HCT116 (cell line): ENCODE results near the gene JCAD. TPM values are rescaled to one million over a fixed set of nuclear protein-coding genes. Genes with fewer than 3 reads are reported as not detected.

Source experiments
- ATAC-seq: fragments of 200-7000 bp; cut with Tn5 transposase; 2 replicates; pipeline ENCODE4 v1.9.1; 2020; ENCODE audit warnings: mild to moderate bottlenecking, moderate library complexity
- BruUV-seq: library from RNA; stranded (reverse); fragments of 400-500 nt; replicated peaks from 2 replicates; lab custom pipeline; 2021; lab: Mats Ljungman, UMichigan
- CTCF ChIA-PET: fragments of 300-600 bp; sonication (Branson Sonifier 250); formaldehyde crosslinking; loops from one replicate; lab custom pipeline; 2021; ENCODE audit warnings: antibody characterized with exemption; lab: Charles Lee
- POLR2A ChIA-PET: fragments of 300-600, 350-600 bp; sonication (Branson Sonifier 250); formaldehyde crosslinking; loops from one replicate; lab custom pipeline; 2021; ENCODE audit warnings: antibody characterized with exemption; lab: Charles Lee
- RAD21 ChIA-PET, 2 experiments: fragments of 300-600 bp; sonication (Branson Sonifier 250); formaldehyde crosslinking; loops; one replicate each; lab custom pipeline; 2023; ENCODE audit warnings: low total read pairs in 2 of 2; ENCODE audit not compliant: uncharacterized antibody in 2 of 2, unreplicated experiment in 2 of 2, low non-redundant PET in 1 of 2; lab: Charles Lee
- DNase-seq: peaks from one replicate; pipeline ENCODE4 v3.0.0-alpha.2; 2010; ENCODE audit warnings: low read depth, low spot score
- H2AFZ ChIP-seq: fragments of 200-600 bp; shearing (Covaris generic), sonication (generic); 2 replicates; pipeline ENCODE4 v1.6.1; 2017; ENCODE audit warnings: low read depth, mixed run types, mixed read lengths, antibody characterized with exemption, low read length; ENCODE audit not compliant: poor library complexity, severe bottlenecking
- H3K27ac ChIP-seq: 2 replicates; pipeline ENCODE4 v1.5.1; 2012; ENCODE audit warnings: low read depth, low read length
- H3K27me3 ChIP-seq: fragments of 200-600 bp; sonication (generic); 2 replicates; pipeline ENCODE4 v1.6.1; 2016; ENCODE audit warnings: mixed run types, low read length, mixed read lengths; ENCODE audit not compliant: insufficient read depth
- H3K36me3 ChIP-seq, 2 experiments: fragments of 200-500 bp in 1 of 2; fragments of 200-600 bp in 1 of 2; sonication (Bioruptor generic) in 1 of 2; sonication (generic) in 1 of 2; 2 replicates each; pipeline versions ENCODE4 v1.5.1 to v1.6.1; 2014 to 2016; ENCODE audit warnings: low read length in 2 of 2, inconsistent platforms in 1 of 2, mixed read lengths in 1 of 2, mixed run types in 1 of 2; ENCODE audit not compliant: insufficient read depth in 2 of 2, control insufficient read depth in 1 of 2
- H3K4me1 ChIP-seq, 2 experiments: fragments of 200-600 bp in 1 of 2; sonication (generic) in 1 of 2; 2 replicates each; pipeline versions ENCODE4 v1.5.1 to v1.6.1; 2012 to 2017; ENCODE audit warnings: low read length in 2 of 2, inconsistent platforms in 1 of 2, mild to moderate bottlenecking in 1 of 2, mixed read lengths in 1 of 2, mixed run types in 1 of 2, moderate library complexity in 1 of 2; ENCODE audit not compliant: insufficient read depth in 2 of 2, control insufficient read depth in 1 of 2
- H3K4me2 ChIP-seq: fragments of 200-600 bp; sonication (generic); 2 replicates; pipeline ENCODE4 v1.6.1; 2017; ENCODE audit warnings: mixed run types, low read length, mixed read lengths
- H3K4me3 ChIP-seq, 2 experiments: fragments of 200-600 bp in 1 of 2; sonication (generic) in 1 of 2; replicated peaks in 1 of 2; 2 replicates each; pipeline ENCODE4 v1.5.1; 2011 to 2016; ENCODE audit warnings: low read length in 2 of 2, control low read depth in 1 of 2, low read depth in 1 of 2, mild to moderate bottlenecking in 1 of 2, mixed read lengths in 1 of 2, mixed run types in 1 of 2
- H3K79me2 ChIP-seq: fragments of 200-600 bp; sonication (generic); 2 replicates; pipeline ENCODE4 v1.6.1; 2017; ENCODE audit warnings: mild to moderate bottlenecking, mixed run types, low read length, moderate library complexity, mixed read lengths; ENCODE audit not compliant: insufficient read depth
- H3K9ac ChIP-seq: fragments of 200-600 bp; sonication (generic); 2 replicates; pipeline ENCODE4 v1.6.1; 2016; ENCODE audit warnings: low read length, mixed read lengths
- H3K9me2 ChIP-seq: fragments of 200-600 bp; sonication (generic), shearing (Covaris generic); 2 replicates; pipeline ENCODE4 v1.6.1; 2017; ENCODE audit warnings: mixed run types, mild to moderate bottlenecking, moderate library complexity; ENCODE audit not compliant: insufficient read depth
- H3K9me3 ChIP-seq, 2 experiments: fragments of 200-500 bp in 1 of 2; fragments of 200-600 bp in 1 of 2; sonication (Bioruptor generic) in 1 of 2; sonication (generic) in 1 of 2; 2 replicates each; pipeline ENCODE4 v1.6.1; 2014 to 2017; ENCODE audit warnings: low read length in 2 of 2, mixed read lengths in 2 of 2, inconsistent platforms in 1 of 2, low read depth in 1 of 2, mild to moderate bottlenecking in 1 of 2, mixed run types in 1 of 2, moderate library complexity in 1 of 2; ENCODE audit not compliant: control insufficient read depth in 1 of 2, insufficient read depth in 1 of 2
- H4K20me1 ChIP-seq: fragments of 200-600 bp; sonication (generic), shearing (Covaris generic); 2 replicates; pipeline ENCODE4 v1.6.1; 2017; ENCODE audit warnings: mixed run types, mild to moderate bottlenecking, moderate library complexity; ENCODE audit not compliant: insufficient read depth
- CBX3 ChIP-seq: IDR thresholded peaks from 2 replicates; pipeline ENCODE4 v1.6.1; 2012; ENCODE audit warnings: low read depth
- CEBPB ChIP-seq: IDR thresholded peaks from 2 replicates; pipeline ENCODE4 v1.6.1; 2012; ENCODE audit warnings: low read depth
- EGR1 ChIP-seq: IDR thresholded peaks from 2 replicates; pipeline ENCODE4 v1.6.1; 2012; ENCODE audit warnings: low read depth
- EZH2 ChIP-seq: fragments of 200-600 bp; sonication (generic); IDR thresholded peaks from 2 replicates; pipeline ENCODE4 v1.6.1; 2017; ENCODE audit warnings: antibody characterized with exemption, mixed run types
- EZH2phosphoT487 ChIP-seq: fragments of 200-600 bp; IDR thresholded peaks from 2 replicates; pipeline ENCODE4 v1.6.1; 2018; ENCODE audit warnings: antibody characterized with exemption, borderline replicate concordance
- FOSL1 ChIP-seq: IDR thresholded peaks from 2 replicates; pipeline ENCODE4 v1.6.1; 2012; ENCODE audit warnings: low read depth
- JUND ChIP-seq: IDR thresholded peaks from 2 replicates; pipeline ENCODE4 v1.6.1; 2012
- POLR2A ChIP-seq: IDR thresholded peaks from 2 replicates; pipeline ENCODE4 v1.7.0; 2011; ENCODE audit warnings: borderline replicate concordance; ENCODE audit not compliant: insufficient read depth, insufficient read length; ENCODE audit errors: extremely low read depth
- RAD21 ChIP-seq: IDR thresholded peaks from 2 replicates; pipeline ENCODE4 v1.6.1; 2012; ENCODE audit warnings: low read depth, mild to moderate bottlenecking
- SP1 ChIP-seq: IDR thresholded peaks from 2 replicates; pipeline ENCODE4 v1.6.1; 2012; ENCODE audit warnings: low read depth
- SRF ChIP-seq: IDR thresholded peaks from 2 replicates; pipeline ENCODE4 v1.6.1; 2012; ENCODE audit warnings: low read depth
- TCF7L2 ChIP-seq: IDR thresholded peaks from 2 replicates; pipeline ENCODE4 v1.7.0; 2011; ENCODE audit warnings: borderline replicate concordance, inconsistent platforms; ENCODE audit not compliant: insufficient read depth, insufficient read length; ENCODE audit errors: extremely low read depth
- YY1 ChIP-seq: IDR thresholded peaks from 2 replicates; pipeline ENCODE4 v1.6.1; 2011; ENCODE audit warnings: low read length, low read depth, moderate library complexity, mild to moderate bottlenecking; ENCODE audit not compliant: insufficient replicate concordance; ENCODE audit errors: extremely low read depth
- ZNF274 ChIP-seq: fragments of 200-500 bp; sonication (Bioruptor generic); IDR thresholded peaks from 2 replicates; pipeline ENCODE4 v1.6.1; 2014; ENCODE audit warnings: mild to moderate bottlenecking, low read depth, low read length, inconsistent platforms
- intact Hi-C: fragments of 100-400 bp; cut with micrococcal nuclease; formaldehyde crosslinking; loops from 2 replicates; pipeline ENCODE4 v1.10.0; 2022
- total RNA-seq: library from RNA; stranded (reverse); gene quantifications from one replicate; pipeline ENCODE4 v1.2.1, GENCODE V29; 2021; ENCODE audit not compliant: unreplicated experiment
- TF ChIP-seq, protein P1 (sequence below): IDR thresholded peaks from 2 replicates; pipeline ENCODE4 v1.6.1; 2011; ENCODE audit warnings: mild to moderate bottlenecking, low read length, moderate library complexity; ENCODE audit not compliant: insufficient replicate concordance; ENCODE audit errors: extremely low read depth
- TF ChIP-seq, protein P2 (sequence below), 3 experiments: fragments of 200-600 bp in 1 of 3; sonication (generic) in 1 of 3; IDR thresholded peaks in 2 of 3; conservative IDR thresholded peaks in 1 of 3; 2 replicates each; pipeline ENCODE4 v1.5.1; 2012 to 2017; ENCODE audit warnings: low read depth in 2 of 3, low read length in 2 of 3, antibody characterized with exemption in 1 of 3, borderline replicate concordance in 1 of 3, control low read depth in 1 of 3, mild to moderate bottlenecking in 1 of 3, mixed read lengths in 1 of 3, mixed run types in 1 of 3, moderate library complexity in 1 of 3; ENCODE audit not compliant: insufficient read depth in 1 of 3
- TF ChIP-seq, protein P3 (sequence below): IDR thresholded peaks from 2 replicates; pipeline ENCODE4 v1.6.1; 2012

Gene JCAD
- total RNA-seq, 1 experiment from 2014 or later: 17.5 TPM

DNA sequence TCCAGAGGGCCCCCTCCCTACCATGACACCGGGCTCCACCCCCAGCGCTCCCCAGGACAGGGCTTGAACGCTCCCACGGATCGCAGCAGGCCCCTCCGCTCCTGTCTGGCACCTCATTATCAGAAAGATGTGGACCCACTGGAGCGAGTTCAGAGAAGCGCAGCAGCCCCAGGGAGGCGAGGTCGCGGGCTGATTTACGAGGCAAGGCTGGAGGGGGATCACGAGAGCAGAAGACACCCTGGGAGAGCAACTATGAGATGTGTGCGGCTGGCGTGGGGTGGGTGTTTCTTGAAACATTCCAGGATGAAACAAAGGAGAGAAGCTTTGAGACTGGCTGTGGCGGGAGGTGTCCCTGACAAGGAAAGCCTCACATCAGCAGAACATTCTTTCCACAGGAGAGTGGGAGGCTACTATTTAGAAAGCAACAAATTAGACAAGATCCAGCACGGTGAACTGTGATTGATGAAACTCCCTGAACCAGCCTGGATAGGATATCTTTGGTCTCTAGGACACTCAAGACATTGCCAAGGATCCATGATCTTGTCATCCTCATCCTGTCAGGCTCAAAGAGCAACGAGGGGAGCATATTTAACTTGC is 66.0 kb downstream of the JCAD start:
- H3K4me3 ChIP-seq: no peak overlapping the region
- intact Hi-C loops: no loop called here
- DNase-seq (no peak), ATAC-seq (no peak)
- no peak overlapping the region for H3K27ac ChIP-seq
- no peaks in the 10 kb centered on the region for H3K4me1 ChIP-seq
- BruUV-seq: no TSS peak
- no peaks in the 10 kb centered on the region for H3K9me2 ChIP-seq
- no peaks in the 10 kb centered on the region for H4K20me1 ChIP-seq
- H2AFZ ChIP-seq: no peak overlapping the region
- H3K9ac ChIP-seq: no peak overlapping the region
- H3K4me2 ChIP-seq: no peak overlapping the region
- no peaks in the 10 kb centered on the region for H3K9me3 ChIP-seq
- RAD21 ChIA-PET: no interaction called here
- TF ChIP-seq YY1: no peak
- no peak for TF ChIP-seq RAD21
- no peak for TF ChIP-seq FOSL1
- no peak for TF ChIP-seq CBX3
- no peak for TF ChIP-seq POLR2A
- TF ChIP-seq EZH2: no peak
- TF ChIP-seq, protein P1, sequence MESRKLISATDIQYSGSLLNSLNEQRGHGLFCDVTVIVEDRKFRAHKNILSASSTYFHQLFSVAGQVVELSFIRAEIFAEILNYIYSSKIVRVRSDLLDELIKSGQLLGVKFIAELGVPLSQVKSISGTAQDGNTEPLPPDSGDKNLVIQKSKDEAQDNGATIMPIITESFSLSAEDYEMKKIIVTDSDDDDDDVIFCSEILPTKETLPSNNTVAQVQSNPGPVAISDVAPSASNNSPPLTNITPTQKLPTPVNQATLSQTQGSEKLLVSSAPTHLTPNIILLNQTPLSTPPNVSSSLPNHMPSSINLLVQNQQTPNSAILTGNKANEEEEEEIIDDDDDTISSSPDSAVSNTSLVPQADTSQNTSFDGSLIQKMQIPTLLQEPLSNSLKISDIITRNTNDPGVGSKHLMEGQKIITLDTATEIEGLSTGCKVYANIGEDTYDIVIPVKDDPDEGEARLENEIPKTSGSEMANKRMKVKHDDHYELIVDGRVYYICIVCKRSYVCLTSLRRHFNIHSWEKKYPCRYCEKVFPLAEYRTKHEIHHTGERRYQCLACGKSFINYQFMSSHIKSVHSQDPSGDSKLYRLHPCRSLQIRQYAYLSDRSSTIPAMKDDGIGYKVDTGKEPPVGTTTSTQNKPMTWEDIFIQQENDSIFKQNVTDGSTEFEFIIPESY: no peak
- TF ChIP-seq, protein P2, sequence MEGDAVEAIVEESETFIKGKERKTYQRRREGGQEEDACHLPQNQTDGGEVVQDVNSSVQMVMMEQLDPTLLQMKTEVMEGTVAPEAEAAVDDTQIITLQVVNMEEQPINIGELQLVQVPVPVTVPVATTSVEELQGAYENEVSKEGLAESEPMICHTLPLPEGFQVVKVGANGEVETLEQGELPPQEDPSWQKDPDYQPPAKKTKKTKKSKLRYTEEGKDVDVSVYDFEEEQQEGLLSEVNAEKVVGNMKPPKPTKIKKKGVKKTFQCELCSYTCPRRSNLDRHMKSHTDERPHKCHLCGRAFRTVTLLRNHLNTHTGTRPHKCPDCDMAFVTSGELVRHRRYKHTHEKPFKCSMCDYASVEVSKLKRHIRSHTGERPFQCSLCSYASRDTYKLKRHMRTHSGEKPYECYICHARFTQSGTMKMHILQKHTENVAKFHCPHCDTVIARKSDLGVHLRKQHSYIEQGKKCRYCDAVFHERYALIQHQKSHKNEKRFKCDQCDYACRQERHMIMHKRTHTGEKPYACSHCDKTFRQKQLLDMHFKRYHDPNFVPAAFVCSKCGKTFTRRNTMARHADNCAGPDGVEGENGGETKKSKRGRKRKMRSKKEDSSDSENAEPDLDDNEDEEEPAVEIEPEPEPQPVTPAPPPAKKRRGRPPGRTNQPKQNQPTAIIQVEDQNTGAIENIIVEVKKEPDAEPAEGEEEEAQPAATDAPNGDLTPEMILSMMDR (IDR thresholded peaks at IDR 0.05 in 2 of 3, conservative IDR thresholded peaks at IDR 0.05 in 1 of 3; ENCODE audit: borderline replicate concordance in 1 of 3, insufficient read depth in 1 of 3, low read depth in 2 of 3, low read length in 2 of 3): no peak
- TF ChIP-seq EZH2phosphoT487: no peak
- TF ChIP-seq SP1: no peak
- TF ChIP-seq TCF7L2: no peak
- TF ChIP-seq CEBPB: no peak
- TF ChIP-seq EGR1: no peak
- no peak for TF ChIP-seq ZNF274
- TF ChIP-seq, protein P3, sequence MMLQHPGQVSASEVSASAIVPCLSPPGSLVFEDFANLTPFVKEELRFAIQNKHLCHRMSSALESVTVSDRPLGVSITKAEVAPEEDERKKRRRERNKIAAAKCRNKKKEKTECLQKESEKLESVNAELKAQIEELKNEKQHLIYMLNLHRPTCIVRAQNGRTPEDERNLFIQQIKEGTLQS: no peak
- TF ChIP-seq JUND: no peak
- no peak for TF ChIP-seq SRF
- no peaks in the 10 kb centered on the region for H3K36me3 ChIP-seq
- CTCF ChIA-PET: no interaction called here
- H3K79me2 ChIP-seq: no peaks in the 10 kb centered on the region
- H3K27me3 ChIP-seq: no peaks in the 10 kb centered on the region
- POLR2A ChIA-PET: no interaction called here
